HEK293 (cell line): Measurements from ENCODE around the gene ZWILCH.

ENCODE experiments used
- ATF2 ChIP-seq: fragments of 450-650 bp; formaldehyde crosslinking; IDR thresholded peaks from 2 replicates; pipeline ENCODE4 v1.5.1; 2016; ENCODE audit warnings: missing biosample characterization, missing genetic modification characterization, low read depth
- CTCF ChIP-seq: fragments of 450-650 bp; formaldehyde crosslinking; IDR thresholded peaks from 2 replicates; pipeline ENCODE4 v1.5.1; 2016; ENCODE audit warnings: missing biosample characterization, missing genetic modification characterization
- PBX3 ChIP-seq: sonication (generic); formaldehyde crosslinking; IDR thresholded peaks from 2 replicates; pipeline ENCODE4 v1.8.1; 2022; ENCODE audit warnings: mild to moderate bottlenecking, moderate library complexity, missing genetic modification reagents
- SP2 ChIP-seq: fragments of 450-650 bp; formaldehyde crosslinking; IDR thresholded peaks from 2 replicates; pipeline ENCODE4 v1.5.1; 2016; ENCODE audit warnings: missing biosample characterization, missing genetic modification characterization
- TCF7L2 ChIP-seq: IDR thresholded peaks from 2 replicates; pipeline ENCODE4 v1.6.1; 2011; ENCODE audit warnings: low read depth, mild to moderate bottlenecking, inconsistent platforms, low read length, moderate library complexity, borderline replicate concordance
- ZNF292 ChIP-seq: fragments of 450-650 bp; formaldehyde crosslinking; IDR thresholded peaks from 2 replicates; pipeline ENCODE4 v1.5.1; 2016; ENCODE audit warnings: low read depth, missing biosample characterization, missing genetic modification characterization, borderline replicate concordance
- ZNF350 ChIP-seq: fragments of 450-650 bp; formaldehyde crosslinking; IDR thresholded peaks from 2 replicates; pipeline ENCODE4 v1.5.0; 2017; ENCODE audit warnings: missing biosample characterization, mild to moderate bottlenecking, missing genetic modification characterization
- ZNF37A ChIP-seq: fragments of 450-650 bp; IDR thresholded peaks from 2 replicates; pipeline ENCODE4 v1.5.1; 2018; ENCODE audit warnings: missing biosample characterization, missing genetic modification characterization
- ZNF639 ChIP-seq: fragments of 450-650 bp; formaldehyde crosslinking; IDR thresholded peaks from 2 replicates; pipeline ENCODE4 v1.5.1; 2016; ENCODE audit warnings: missing biosample characterization, missing genetic modification characterization

- TF ChIP-seq CTCF (tag by site-specific recombination) (peak; percentile 67), ZNF37A (tag by site-specific recombination) (no peak), ZNF292 (tag by site-specific recombination) (no peak), SP2 (tag by site-specific recombination) (no peak), ATF2 (tag by site-specific recombination) (no peak), ZNF350 (tag by site-specific recombination) (no peak), ZNF639 (tag by site-specific recombination) (no peak), TCF7L2 (no peak), PBX3 (CRISPR knock-in tag) (no peak)
Observed at GRCh38 chr15:66594344-66594743, 89.2 kb downstream of the ZWILCH start.
